ENCODE measurements around the gene HAT1. TPM values are rescaled to one million over a fixed set of nuclear protein-coding genes. Genes with fewer than 3 reads are reported as not detected.

HAT1 gene
- total and polyA plus RNA-seq, 4 donors = 11.8 to 45.1 (median 16.3) TPM

DNA sequence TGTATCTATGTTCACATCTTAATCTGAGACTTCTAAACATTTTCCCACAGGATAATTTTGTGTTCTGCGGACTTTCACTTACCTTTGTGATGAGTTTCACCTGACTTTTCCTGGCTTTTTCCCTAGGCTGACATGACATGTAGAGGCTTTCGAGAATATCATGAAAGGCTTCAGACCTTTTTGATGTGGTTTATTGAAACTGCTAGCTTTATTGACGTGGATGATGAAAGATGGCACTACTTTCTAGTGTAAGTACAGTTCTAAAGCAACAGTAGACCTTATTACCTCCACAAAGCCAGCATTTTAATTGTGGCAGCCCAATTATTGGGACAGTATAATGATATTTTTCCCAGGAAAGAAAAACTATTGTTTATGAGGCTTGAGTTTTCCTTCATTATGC lies 43.4 kb downstream of the HAT1 start:
- Histone ChIP-seq H3K9me3 (ENCODE audit: control insufficient read depth in 4 of 4, low read length in 3 of 4) (no peaks in the 10 kb centered on the region), H3K36me3 (ENCODE audit: control insufficient read depth in 4 of 4, insufficient read depth in 3 of 4, low read depth in 1 of 4, low read length in 3 of 4) (peaks cover 6 to 15% (median 11%) of the 10 kb centered on the region in 4 donors), H3K27ac (ENCODE audit: low read depth in 1 of 2, low read length in 2 of 2) (no peak overlapping the region), H3K4me3 (ENCODE audit: low read depth in 1 of 3, low read length in 3 of 3) (no peak overlapping the region), H3K4me1 (ENCODE audit: control insufficient read depth in 4 of 4, insufficient read depth in 4 of 4, low read length in 3 of 4) (no peaks in the 10 kb centered on the region), H3K27me3 (ENCODE audit: control insufficient read depth in 4 of 4, insufficient read depth in 4 of 4, low read length in 3 of 4) (no peaks in the 10 kb centered on the region), H3K9ac (ENCODE audit: low read depth in 1 of 2, low read length in 2 of 2) (no peak overlapping the region)
- no peak for DNase-seq (ENCODE audit: low spot score)
- TF ChIP-seq ZBTB33 (IDR thresholded peaks at IDR 0.05) = no peak
- TF ChIP-seq RXRA (IDR thresholded peaks at IDR 0.05) = no peak
- TF ChIP-seq HNF4A (conservative IDR thresholded peaks at IDR 0.05) = no peak
- TF ChIP-seq EGR1 (IDR thresholded peaks at IDR 0.05; ENCODE audit: low read depth in 2 of 2) = no peak
- no peak for TF ChIP-seq REST (IDR thresholded peaks at IDR 0.05)
- no peak for TF ChIP-seq GABPA (IDR thresholded peaks at IDR 0.05 in 1 of 2, conservative IDR thresholded peaks at IDR 0.05 in 1 of 2)
- TF ChIP-seq FOXA1 (IDR thresholded peaks at IDR 0.05) = no peak
- no peak for TF ChIP-seq SP1 (IDR thresholded peaks at IDR 0.05)
- no peak for TF ChIP-seq YY1 (IDR thresholded peaks at IDR 0.05)
- TF ChIP-seq, protein P1, sequence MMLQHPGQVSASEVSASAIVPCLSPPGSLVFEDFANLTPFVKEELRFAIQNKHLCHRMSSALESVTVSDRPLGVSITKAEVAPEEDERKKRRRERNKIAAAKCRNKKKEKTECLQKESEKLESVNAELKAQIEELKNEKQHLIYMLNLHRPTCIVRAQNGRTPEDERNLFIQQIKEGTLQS (IDR thresholded peaks at IDR 0.05) = no peak
- TF ChIP-seq, protein P2, sequence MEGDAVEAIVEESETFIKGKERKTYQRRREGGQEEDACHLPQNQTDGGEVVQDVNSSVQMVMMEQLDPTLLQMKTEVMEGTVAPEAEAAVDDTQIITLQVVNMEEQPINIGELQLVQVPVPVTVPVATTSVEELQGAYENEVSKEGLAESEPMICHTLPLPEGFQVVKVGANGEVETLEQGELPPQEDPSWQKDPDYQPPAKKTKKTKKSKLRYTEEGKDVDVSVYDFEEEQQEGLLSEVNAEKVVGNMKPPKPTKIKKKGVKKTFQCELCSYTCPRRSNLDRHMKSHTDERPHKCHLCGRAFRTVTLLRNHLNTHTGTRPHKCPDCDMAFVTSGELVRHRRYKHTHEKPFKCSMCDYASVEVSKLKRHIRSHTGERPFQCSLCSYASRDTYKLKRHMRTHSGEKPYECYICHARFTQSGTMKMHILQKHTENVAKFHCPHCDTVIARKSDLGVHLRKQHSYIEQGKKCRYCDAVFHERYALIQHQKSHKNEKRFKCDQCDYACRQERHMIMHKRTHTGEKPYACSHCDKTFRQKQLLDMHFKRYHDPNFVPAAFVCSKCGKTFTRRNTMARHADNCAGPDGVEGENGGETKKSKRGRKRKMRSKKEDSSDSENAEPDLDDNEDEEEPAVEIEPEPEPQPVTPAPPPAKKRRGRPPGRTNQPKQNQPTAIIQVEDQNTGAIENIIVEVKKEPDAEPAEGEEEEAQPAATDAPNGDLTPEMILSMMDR (IDR thresholded peaks at IDR 0.05; ENCODE audit: low read depth, low read length, missing input control) = no peak
- TF ChIP-seq FOXA2 (IDR thresholded peaks at IDR 0.05) = no peak
- no peak for TF ChIP-seq NR2F2 (IDR thresholded peaks at IDR 0.05)
- TF ChIP-seq, protein P3, sequence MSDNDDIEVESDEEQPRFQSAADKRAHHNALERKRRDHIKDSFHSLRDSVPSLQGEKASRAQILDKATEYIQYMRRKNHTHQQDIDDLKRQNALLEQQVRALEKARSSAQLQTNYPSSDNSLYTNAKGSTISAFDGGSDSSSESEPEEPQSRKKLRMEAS (IDR thresholded peaks at IDR 0.05) = no peak
- no peak for TF ChIP-seq HNF4G (IDR thresholded peaks at IDR 0.05)
- no peak for TF ChIP-seq TAF1 (conservative IDR thresholded peaks at IDR 0.05)
- 97% methylated on average over 3 of the region's 3 CpGs for WGBS

DNA sequence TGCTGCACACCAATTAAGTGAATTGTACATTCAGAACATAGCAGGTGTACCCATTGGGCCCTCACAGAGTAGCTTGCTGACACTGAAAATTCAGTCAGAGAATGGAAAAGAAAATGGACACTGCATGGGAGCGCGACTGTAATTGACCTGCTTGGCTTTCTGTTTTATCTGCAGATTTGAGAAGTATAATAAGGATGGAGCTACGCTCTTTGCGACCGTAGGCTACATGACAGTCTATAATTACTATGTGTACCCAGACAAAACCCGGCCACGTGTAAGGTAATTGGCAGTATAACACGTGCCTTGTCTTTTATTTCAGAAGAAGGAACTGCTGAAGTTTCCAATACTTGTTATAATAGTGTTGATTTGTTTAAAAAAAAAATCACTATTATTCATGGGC lies 44.0 kb downstream of the HAT1 start:
- H3K36me3 ChIP-seq (ENCODE audit: control insufficient read depth in 4 of 4, insufficient read depth in 3 of 4, low read depth in 1 of 4, low read length in 3 of 4) = peaks cover 6 to 13% (median 11%) of the 10 kb centered on the region in 4 donors
- DNase-seq (ENCODE audit: low spot score) = no peak
- no peaks in the 10 kb centered on the region for H3K4me1 ChIP-seq (ENCODE audit: control insufficient read depth in 4 of 4, insufficient read depth in 4 of 4, low read length in 3 of 4)
- 98% methylated on average over 8 of the region's 8 CpGs for WGBS
- no peak overlapping the region for H3K9ac ChIP-seq (ENCODE audit: low read depth in 1 of 2, low read length in 2 of 2)
- H3K27me3 ChIP-seq (ENCODE audit: control insufficient read depth in 4 of 4, insufficient read depth in 4 of 4, low read length in 3 of 4) = no peaks in the 10 kb centered on the region
- no peak overlapping the region for H3K4me3 ChIP-seq (ENCODE audit: low read depth in 1 of 3, low read length in 3 of 3)
- no peaks in the 10 kb centered on the region for H3K9me3 ChIP-seq (ENCODE audit: control insufficient read depth in 4 of 4, low read length in 3 of 4)
- no peak overlapping the region for H3K27ac ChIP-seq (ENCODE audit: low read depth in 1 of 2, low read length in 2 of 2)
- TF ChIP-seq RAD21 (IDR thresholded peaks at IDR 0.05) (no peak), HNF4G (IDR thresholded peaks at IDR 0.05) (no peak), NR2F2 (IDR thresholded peaks at IDR 0.05) (no peak), RXRA (IDR thresholded peaks at IDR 0.05) (no peak), HNF4A (conservative IDR thresholded peaks at IDR 0.05) (no peak), YY1 (IDR thresholded peaks at IDR 0.05) (no peak)
- TF ChIP-seq, protein P1 (IDR thresholded peaks at IDR 0.05) = no peak

Measured in liver (tissue), 9 donors.